NAMALWA (cell line): ENCODE measurements around the gene AUTS2.

Source experiments
- DNase-seq: peaks from one replicate; pipeline ENCODE4 v3.0.0-alpha.2; 2015; ENCODE audit warnings: low spot score

The AUTS2 gene

GRCh38 chr7:69624435-69625230, 26.4 kb downstream of the AUTS2 start:
- DNase-seq, result peak; percentile 90

- DNase-seq, result peak; percentile 53
Measured at GRCh38 chr7:69625238-69625637, 27.0 kb downstream of the AUTS2 start.

- no peak for DNase-seq
Measured at GRCh38 chr7:69625798-69626197, 27.5 kb downstream of the AUTS2 start.

GRCh38 chr7:69630292-69630691, 32.0 kb downstream of the AUTS2 start:
- peak; percentile 86 for DNase-seq

- DNase-seq, result peak; percentile 80
Measured at GRCh38 chr7:69631131-69631530, 32.9 kb downstream of the AUTS2 start.

GRCh38 chr7:69632280-69632679, 34.0 kb downstream of the AUTS2 start:
- no peak for DNase-seq

- DNase-seq, result peak; percentile 9
Measured at GRCh38 chr7:69633122-69633831, 35.0 kb downstream of the AUTS2 start.

GRCh38 chr7:69635555-69636185, 37.4 kb downstream of the AUTS2 start:
- DNase-seq, result no peak

- DNase-seq, result peak; percentile 8
Measured at GRCh38 chr7:69638674-69639073, 40.4 kb downstream of the AUTS2 start.

- DNase-seq, result no peak
Measured at GRCh38 chr7:69640216-69640615, 41.9 kb downstream of the AUTS2 start.

- DNase-seq, result peak; percentile 28
Measured at GRCh38 chr7:69640925-69641594, 42.8 kb downstream of the AUTS2 start.

- no peak for DNase-seq
Measured at GRCh38 chr7:69643265-69643664, 45.0 kb downstream of the AUTS2 start.

- DNase-seq, result peak; percentile 9
Measured at GRCh38 chr7:69643708-69644445, 45.6 kb downstream of the AUTS2 start.

- DNase-seq, result no peak
Measured at GRCh38 chr7:69645683-69646082, 47.4 kb downstream of the AUTS2 start.

GRCh38 chr7:69651101-69651590, 52.9 kb downstream of the AUTS2 start:
- peak; percentile 43 for DNase-seq

- peak; percentile 80 for DNase-seq
Measured at GRCh38 chr7:69652947-69653701, 54.8 kb downstream of the AUTS2 start.

- peak; percentile 39 for DNase-seq
Measured at GRCh38 chr7:69653806-69654205, 55.5 kb downstream of the AUTS2 start.

- peak; percentile 87 for DNase-seq
Measured at GRCh38 chr7:69654381-69654780, 56.1 kb downstream of the AUTS2 start.

- peak; percentile 70 for DNase-seq
Measured at GRCh38 chr7:69654849-69655707, 56.8 kb downstream of the AUTS2 start.

- peak; percentile 16 for DNase-seq
Measured at GRCh38 chr7:69656077-69656476, 57.8 kb downstream of the AUTS2 start.
